ENCODE results near the gene HIBADH.
"Not testable (repeated sequence)": the region's sequence is repeated elsewhere in the genome, so short reads cannot be mapped to it uniquely, and the experiment has no call there.

HIBADH gene

GRCh38 chr7:27678617-27679260 is 16.1 kb upstream of the HIBADH start:
- DNase-seq (ENCODE audit: low read depth) = no peak

GRCh38 chr7:27677912-27678612 is 15.4 kb upstream of the HIBADH start:
- DNase-seq (ENCODE audit: low read depth) = peak; percentile 95

DNA sequence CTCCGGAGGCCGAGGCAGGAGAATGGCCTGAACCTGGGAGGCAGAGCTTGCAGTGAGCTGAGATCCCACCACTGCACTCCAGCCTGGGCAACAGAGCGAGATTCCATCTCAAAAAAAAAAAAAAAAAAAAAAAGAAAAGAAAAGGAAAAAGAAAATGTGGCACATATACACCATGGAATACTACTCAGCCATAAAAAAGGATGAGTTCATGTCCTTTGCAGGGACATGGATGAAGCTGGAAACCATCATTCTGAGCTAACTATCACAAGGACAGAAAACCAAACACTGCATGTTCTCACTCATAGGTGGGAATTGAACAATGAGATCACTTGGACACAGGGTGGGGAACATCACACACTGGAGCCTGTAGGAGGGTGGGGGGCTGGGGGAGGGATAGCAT is 11.4 kb upstream of the HIBADH start:
- DNase-seq (ENCODE audit: low read depth) = not testable (repeated sequence)

DNA sequence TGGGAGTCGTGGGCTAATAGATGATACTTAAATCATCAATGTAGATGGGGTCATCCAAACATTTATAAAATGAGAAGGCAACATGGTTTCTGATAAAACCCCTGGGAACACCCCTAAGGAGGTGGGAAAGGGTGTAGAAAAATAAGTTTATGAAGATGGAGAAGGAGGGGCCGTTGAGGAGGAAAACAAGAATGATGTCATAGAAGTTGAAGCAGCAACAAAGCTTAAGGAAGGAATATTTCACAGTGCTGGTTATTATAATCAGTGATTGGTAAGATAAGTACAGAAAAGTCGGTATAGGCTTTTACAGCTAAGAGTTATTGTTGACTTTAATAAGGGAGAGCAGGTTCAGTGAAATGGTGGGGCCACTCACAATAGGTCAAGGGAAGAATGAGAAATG is 9.0 kb upstream of the HIBADH start:
- no peak for DNase-seq (ENCODE audit: low read depth)

DNA sequence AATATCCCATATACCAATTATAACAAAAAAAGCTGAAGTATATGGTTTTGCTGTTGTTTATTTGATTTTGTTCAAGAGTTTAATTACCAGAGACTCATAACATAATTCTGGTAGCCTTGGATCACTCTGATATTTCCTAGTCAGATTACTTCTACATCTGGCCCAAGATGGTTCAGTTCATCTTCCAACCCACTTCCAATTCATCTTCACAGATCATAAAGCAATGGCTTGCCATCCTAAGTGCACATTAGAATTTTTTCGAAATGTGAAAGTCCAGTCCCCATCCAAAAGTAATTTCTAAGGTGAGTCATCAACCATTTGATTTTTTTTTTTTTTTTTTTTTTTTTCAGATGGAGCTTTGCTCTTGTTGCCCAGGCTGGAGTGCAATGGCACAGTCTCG is 8.0 kb upstream of the HIBADH start:
- DNase-seq (ENCODE audit: low read depth) = no peak

- DNase-seq (ENCODE audit: low read depth) = no peak
Observed at GRCh38 chr7:27670177-27670576, 7.5 kb upstream of the HIBADH start.

DNA sequence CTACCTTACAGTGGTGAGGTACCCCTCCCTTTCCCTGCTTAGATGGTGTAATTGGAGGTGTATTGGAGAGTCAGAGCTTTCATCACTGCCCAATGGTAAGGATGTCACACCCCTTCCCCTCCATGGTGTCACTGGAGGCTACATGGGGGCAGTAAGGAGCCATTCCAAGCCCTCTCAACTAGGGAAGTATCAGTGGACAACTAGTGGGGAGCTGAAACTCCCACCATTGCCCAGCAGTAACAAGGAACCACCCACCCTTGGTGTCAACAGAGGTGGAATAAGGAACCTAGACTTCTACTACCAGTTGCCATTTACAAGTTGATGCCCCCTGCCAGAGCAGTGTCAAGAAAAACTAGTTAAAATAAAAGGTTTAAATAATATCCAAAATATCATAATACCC is 2.8 kb upstream of the HIBADH start:
- no peak for DNase-seq (ENCODE audit: low read depth)

GRCh38 chr7:27663989-27664331 is 1.3 kb upstream of the HIBADH start:
- no peak for DNase-seq (ENCODE audit: low read depth)

DNA sequence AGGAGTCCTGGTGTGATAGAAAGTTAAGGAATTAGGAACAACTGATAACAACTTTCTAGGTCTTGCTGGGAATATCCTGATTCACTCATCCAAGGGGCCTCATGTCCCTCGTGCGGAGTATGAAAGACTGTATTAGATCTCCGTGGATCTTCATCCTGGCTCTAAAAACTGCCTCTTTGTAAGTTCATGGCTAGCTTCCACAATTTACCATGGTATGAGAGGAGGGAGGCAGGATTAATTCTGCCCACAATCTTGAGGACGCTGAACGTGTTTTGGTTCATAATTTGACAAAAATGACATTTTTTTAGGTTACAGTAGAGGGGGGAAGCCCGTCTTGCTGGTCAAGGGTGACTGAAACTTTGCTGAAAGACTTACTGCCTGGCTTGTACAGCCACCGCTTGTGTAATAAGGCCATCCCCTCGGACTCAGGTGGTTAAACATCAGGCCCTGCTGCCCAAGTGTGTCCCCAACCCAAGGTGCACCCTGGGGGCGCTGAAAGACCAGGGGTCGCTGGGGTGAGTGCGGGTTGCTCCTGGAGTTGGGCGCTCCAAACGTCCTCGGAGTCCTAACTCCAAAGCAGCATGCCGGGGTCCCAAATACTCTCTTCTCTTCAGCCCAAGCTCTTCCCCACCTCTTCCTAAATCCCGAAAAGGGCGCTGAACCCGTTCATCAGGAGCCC is 733 bp downstream of the HIBADH start:
- peak; percentile 24 for DNase-seq (ENCODE audit: low read depth)

DNA sequence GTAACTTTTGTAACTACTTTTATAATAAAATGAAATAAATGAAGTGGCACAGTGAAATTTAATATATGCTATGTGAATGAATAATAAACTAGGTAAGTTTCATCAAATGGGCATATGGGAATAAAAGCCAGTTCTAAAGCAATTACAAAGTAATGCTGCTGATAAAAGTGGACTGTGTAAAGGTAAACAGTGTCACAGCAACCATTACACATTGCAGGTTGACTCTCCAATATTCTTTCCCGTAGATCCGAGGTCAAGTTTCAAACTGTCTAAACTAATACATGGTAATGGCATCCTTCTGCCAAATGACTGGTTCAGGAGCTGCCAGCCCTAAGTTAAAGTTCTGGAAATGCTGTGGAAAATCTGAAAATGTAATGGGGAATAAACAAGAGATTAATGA is 6.0 kb downstream of the HIBADH start:
- DNase-seq (ENCODE audit: low read depth) = no peak

- DNase-seq (ENCODE audit: low read depth) = no peak
Observed at GRCh38 chr7:27655184-27655583, 7.5 kb downstream of the HIBADH start.

- DNase-seq (ENCODE audit: low read depth) = no peak
Observed at GRCh38 chr7:27652518-27652917, 10.2 kb downstream of the HIBADH start.

- peak; percentile 57 for DNase-seq (ENCODE audit: low read depth)
Observed at GRCh38 chr7:27651702-27652101, 11.0 kb downstream of the HIBADH start.

DNA sequence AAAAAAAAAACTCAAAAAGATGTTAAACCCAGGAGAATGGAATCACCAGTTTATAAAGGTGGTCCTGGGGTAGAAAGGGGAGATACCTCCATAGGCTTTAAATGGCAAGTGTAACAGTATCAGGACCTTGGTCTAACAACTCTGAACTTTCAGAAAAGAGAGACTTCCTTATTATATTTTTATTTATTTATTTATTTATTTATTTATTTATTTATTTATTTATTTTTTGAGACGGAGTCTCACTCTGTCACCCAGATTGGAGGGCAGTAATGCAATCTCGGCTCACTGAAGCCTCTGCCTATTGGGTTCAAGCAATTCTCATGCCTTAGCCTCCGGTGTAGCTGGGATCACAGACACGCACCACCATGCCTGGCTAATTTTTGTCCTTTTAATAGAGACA is 12.4 kb downstream of the HIBADH start:
- no peak for DNase-seq (ENCODE audit: low read depth)

DNA sequence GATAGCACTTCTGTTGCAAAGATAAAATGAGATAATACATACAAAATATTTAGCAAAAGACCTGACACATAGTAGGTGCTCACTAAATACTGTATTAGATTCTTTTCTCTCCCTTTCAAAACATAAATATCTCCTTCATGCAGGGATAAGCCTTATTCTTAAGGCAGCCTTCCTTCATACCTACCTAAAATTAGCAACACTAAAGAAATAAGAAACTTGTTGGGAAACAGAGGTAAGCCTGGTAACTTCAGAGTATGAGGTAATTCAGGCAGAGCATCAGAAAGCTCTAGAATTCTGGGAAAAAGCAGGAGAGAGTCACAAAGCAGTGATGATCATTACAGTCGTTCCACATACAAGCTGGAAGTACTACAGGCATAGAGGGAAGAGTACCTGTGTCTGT is 15.2 kb downstream of the HIBADH start:
- DNase-seq (ENCODE audit: low read depth) = no peak

GRCh38 chr7:27647046-27647445 is 15.6 kb downstream of the HIBADH start:
- DNase-seq (ENCODE audit: low read depth) = peak; percentile 88

DNA sequence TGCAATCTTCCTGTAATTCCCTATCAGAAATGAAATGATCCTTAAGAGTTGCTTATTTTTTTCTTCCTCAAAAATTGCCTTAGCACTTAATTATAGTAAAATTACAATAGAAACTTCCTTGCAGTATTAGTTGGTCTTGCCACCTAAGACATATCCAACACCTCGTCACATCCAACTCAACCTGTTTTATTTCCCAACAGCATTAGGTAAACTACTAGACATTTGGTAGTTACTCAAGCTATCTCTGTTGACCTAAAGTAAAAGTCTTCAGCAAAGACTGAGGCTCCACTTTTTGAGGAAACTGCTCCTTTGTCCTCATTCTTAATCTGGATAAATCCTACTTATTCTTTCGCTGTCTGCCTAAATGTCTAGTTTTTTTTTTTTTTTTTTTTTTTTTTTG is 20.4 kb downstream of the HIBADH start:
- no peak for DNase-seq (ENCODE audit: low read depth)

DNA sequence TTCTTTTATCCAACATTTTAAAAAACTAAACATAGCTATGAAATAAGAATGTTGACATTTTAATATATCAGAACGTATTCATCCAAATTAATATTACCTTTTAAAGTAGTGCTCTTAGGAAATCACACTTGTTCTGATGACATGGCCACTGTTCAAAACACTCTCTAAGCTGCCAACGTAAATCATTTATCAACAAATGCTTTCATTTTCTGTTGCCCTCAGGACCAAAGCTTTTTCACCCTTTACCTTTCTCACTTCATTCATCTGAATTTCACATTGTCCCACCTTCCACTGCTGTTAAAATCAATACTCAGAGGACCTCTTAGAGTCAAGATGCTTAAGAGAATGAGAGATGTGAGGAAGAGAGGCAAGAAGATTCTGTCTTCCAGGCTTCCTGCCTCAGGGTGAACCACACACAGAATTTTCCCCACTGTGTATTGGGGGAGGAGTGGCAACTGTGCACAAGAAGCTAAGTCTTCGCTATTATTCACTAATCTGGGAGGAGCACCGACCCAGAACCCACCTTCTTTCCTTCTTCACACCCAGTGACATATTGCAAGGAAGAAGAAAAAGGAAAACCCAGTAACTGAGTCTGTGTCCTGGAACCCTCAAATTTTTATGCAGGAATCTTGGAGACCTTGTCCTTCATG is 21.0 kb downstream of the HIBADH start:
- DNase-seq (ENCODE audit: low read depth) = no peak

GRCh38 chr7:27640884-27641574 is 21.7 kb downstream of the HIBADH start:
- peak; percentile 44 for DNase-seq (ENCODE audit: low read depth)

DNA sequence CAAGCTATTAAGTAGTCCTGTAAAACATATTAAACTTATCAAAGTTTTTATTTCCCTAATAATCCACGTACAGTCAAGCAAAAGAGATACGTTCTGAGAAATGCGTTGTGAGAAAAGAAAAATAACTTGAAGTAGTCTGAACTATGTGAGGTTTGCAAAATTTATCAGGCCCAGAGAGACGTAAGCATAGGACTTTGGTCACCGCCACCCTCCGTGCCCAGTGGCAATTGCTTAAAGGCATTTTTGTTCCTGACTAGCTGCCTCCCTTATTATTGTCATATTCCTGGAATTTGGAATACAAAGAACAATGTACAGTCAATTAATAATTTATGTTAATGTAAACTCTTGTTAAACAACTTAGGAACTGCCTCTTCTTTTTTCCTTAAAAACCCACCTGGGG is 22.8 kb downstream of the HIBADH start:
- DNase-seq (ENCODE audit: low read depth) = no peak

DNA sequence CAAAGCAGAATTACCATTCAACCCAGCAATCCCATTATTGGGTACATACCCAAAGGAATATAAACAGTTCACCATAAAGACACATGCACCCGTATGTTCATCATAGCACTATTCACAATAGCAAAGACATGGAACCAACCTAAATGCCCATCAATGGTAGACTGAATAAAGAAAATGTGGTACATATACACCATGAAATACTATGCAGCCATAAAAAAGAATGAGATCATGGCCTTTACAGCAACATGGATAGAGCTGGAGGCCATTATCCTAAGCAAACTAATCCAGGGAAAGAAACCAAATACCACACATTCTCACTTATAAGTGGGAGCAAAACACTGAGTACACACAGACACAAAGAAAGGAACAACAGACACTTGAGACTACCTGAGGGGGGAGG is 23.6 kb downstream of the HIBADH start:
- not testable (repeated sequence) for DNase-seq (ENCODE audit: low read depth)

- no peak for DNase-seq (ENCODE audit: low read depth)
Observed at GRCh38 chr7:27636326-27637006, 26.2 kb downstream of the HIBADH start.
